SIG-M5 (cell line): ENCODE results near the gene A2M.

Experiments
- DNase-seq: peaks from one replicate; lab custom pipeline; 2025; lab: John Stamatoyannopoulos, UW

Gene A2M

GRCh38 chr12:9036227-9036626, 79.5 kb downstream of the A2M start:
- no peak for DNase-seq

- no peak for DNase-seq
These were observed 81.6 kb downstream of the A2M start for GRCh38 chr12:9034095-9034494.

GRCh38 chr12:9033265-9033887, 82.3 kb downstream of the A2M start:
- no peak for DNase-seq

- no peak for DNase-seq
These were observed 83.3 kb downstream of the A2M start for GRCh38 chr12:9032202-9032964.

GRCh38 chr12:9030776-9031175, 84.9 kb downstream of the A2M start:
- no peak for DNase-seq

DNA sequence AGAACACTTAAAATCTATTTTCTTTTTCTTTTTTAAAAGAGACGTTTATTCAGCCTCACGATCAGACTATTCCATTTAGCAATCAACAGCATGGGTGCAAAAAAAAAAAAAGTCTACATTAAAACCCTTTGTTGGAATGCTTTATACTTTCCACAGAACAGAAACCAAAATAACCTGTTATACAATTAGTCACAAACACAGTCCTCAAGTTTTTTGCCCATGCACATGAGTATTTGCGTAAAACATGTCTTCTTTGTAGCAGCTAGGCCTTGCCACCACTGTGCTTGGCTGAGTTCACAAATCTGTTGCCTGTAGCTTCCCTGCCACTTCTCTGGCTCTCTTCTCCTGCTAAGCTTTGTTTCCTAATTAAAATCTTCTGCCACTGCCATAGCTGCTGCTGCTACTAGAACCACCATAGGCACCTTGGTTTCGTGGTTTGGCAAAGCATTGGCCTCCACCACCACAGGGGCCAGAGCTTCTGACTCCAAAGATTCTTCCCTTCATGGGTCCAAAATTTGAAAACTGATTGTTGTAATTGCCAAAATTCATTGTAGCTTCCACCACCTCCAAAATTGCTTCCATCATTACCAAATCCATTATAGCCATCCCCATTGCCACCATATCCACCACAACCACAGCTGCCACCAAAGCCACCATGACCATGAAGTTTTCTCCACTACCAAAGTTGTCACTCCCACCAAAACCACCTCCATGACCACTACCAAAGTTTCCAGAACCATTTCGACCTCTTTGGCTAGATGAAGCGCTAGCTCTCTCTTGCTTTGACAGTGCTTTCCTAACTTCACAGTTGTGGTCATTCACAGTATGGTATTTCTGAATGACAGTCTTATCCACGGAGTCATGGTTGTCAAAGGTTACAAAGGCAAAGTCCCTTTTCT, 88.3 kb downstream of the A2M start:
- DNase-seq = no peak

- no peak for DNase-seq
These were observed 91.2 kb downstream of the A2M start for GRCh38 chr12:9024512-9024911.

DNA sequence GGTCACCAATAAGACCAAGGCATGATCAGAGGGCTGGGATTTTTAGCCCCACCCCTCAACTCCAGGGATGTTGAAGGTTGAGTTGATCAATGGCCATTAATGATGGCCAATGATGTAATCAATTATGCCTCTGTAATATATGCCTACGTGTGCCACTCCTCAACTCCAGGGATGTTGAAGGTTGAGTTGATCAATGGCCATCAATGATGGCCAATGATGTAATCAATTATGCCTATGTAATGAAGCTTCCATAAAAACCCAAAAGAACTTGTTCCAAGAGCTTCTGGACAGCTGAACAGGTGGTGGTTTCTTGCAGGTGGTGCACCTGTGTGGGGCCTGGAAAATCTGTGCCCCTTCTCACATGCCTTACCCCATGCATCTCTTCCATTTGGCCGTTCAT, 93.1 kb downstream of the A2M start:
- no peak for DNase-seq
